ENCODE results near the gene GALM. TPM values are rescaled to one million over a fixed set of nuclear protein-coding genes. Genes with fewer than 3 reads are reported as not detected.

The GALM gene
- total and polyA plus RNA-seq, 10 of the 15 experiments (the other 5 are each of a cell fraction or from before 2014, with no cell fraction given), result 1.1 to 4.0 (median 1.7) TPM

- TF ChIP-seq NKRF (conservative IDR thresholded peaks at IDR 0.05) (no peak), RFX5 (IDR thresholded peaks at IDR 0.05; ENCODE audit: low read depth, low read length) (no peak)
Measured at GRCh38 chr2:38635139-38635538, 30.8 kb upstream of the GALM start (continued).

GRCh38 chr2:38636069-38636468 lies 29.8 kb upstream of the GALM start:
- no peak overlapping the region for H3K27ac ChIP-seq (ENCODE audit: control insufficient read depth, insufficient read depth)
- DNase-seq (ENCODE audit: low read depth, low spot score) (no peak), ATAC-seq (no peak), FAIRE-seq (no peak)
- H3K4me2 ChIP-seq (ENCODE audit: control insufficient read depth, insufficient read depth), result no peak overlapping the region
- WGBS (ENCODE audit: insufficient coverage, insufficient replicate concordance, low lambda C conversion rate, missing lambda C conversion rate), result 89% methylated on average over 4 of the region's 4 CpGs
- TF ChIP-seq HDAC6 (IDR thresholded peaks at IDR 0.05; ENCODE audit: unreplicated experiment), result no peak
- no peak for TF ChIP-seq PKNOX1 (IDR thresholded peaks at IDR 0.05)
- no peak for TF ChIP-seq TCF12 (IDR thresholded peaks at IDR 0.05; ENCODE audit: low read depth, low read length)
- no peak for TF ChIP-seq KLF5 (IDR thresholded peaks at IDR 0.05; ENCODE audit: partially characterized antibody)
- no peak for TF ChIP-seq FOXM1 (IDR thresholded peaks at IDR 0.05; ENCODE audit: low read depth, low read length)
- TF ChIP-seq ZNF384 (IDR thresholded peaks at IDR 0.05; ENCODE audit: borderline replicate concordance, low read depth, low read length), result no peak
- TF ChIP-seq POU2F2 (IDR thresholded peaks at IDR 0.05; ENCODE audit: borderline replicate concordance, low read depth, low read length), result no peak
- TF ChIP-seq POLR2AphosphoS5 (IDR thresholded peaks at IDR 0.05; ENCODE audit: low read length), result no peak
- TF ChIP-seq LARP7 (IDR thresholded peaks at IDR 0.05), result no peak
- no peak for TF ChIP-seq SMARCA5 (IDR thresholded peaks at IDR 0.05)
- in situ Hi-C loops (cut with MboI) (no loop called here), intact Hi-C loops (cut with micrococcal nuclease; ENCODE audit: unreplicated experiment) (no loop called here)
- RAD21 ChIA-PET (ENCODE audit: unreplicated experiment), result interaction anchor here (1.1 kb wide), 1 partner anchor 25 kb away, joined by 4 read pairs; no protein-coding TSS in a partner anchor
- no peaks in the 10 kb centered on the region for H3K27me3 ChIP-seq (replicated peaks in 1 of 2; ENCODE audit: control insufficient read depth in 2 of 2, insufficient read depth in 2 of 2, low read length in 1 of 2)
- POLR2A ChIA-PET, result interaction anchor here (0.6 kb wide), 1 partner anchor 296 kb away, joined by 5 read pairs; no protein-coding TSS in a partner anchor
- H3K9ac ChIP-seq (ENCODE audit: control insufficient read depth, insufficient read depth, low read length), result no peak overlapping the region
- no peak overlapping the region for H2AFZ ChIP-seq (ENCODE audit: control insufficient read depth, low read depth, low read length)
- BruUV-seq (replicated peaks), result no TSS peak
- no peaks in the 10 kb centered on the region for H3K9me3 ChIP-seq (replicated peaks; ENCODE audit: control insufficient read depth, insufficient read depth, low read length)
- no peaks in the 10 kb centered on the region for H4K20me1 ChIP-seq (ENCODE audit: control insufficient read depth, insufficient read depth)
- CTCF ChIA-PET, result no interaction called here
- H3K36me3 ChIP-seq (ENCODE audit: control insufficient read depth in 2 of 2, insufficient read depth in 2 of 2, low read length in 1 of 2), result no peaks in the 10 kb centered on the region
- SMC1A ChIA-PET (ENCODE audit: uncharacterized antibody, unreplicated experiment), result no interaction called here
- peaks cover 24% of the 10 kb centered on the region for H3K4me1 ChIP-seq (ENCODE audit: control insufficient read depth, insufficient read depth, low read length)
- H3K79me2 ChIP-seq (ENCODE audit: control insufficient read depth, insufficient read depth, low read length), result no peaks in the 10 kb centered on the region
- no peak overlapping the region for H3K4me3 ChIP-seq
